HL-60 (cell line): ENCODE data around the gene POLR1H.

Experiments
- DNase-seq, 2 experiments: peaks; one replicate each; pipeline ENCODE4 v3.0.0-alpha.2; 2010 to 2020; ENCODE audit warnings: low read depth in 1 of 2, low spot score in 1 of 2
- H3K27ac ChIP-seq: fragments of 250-450 bp; sonication (Bioruptor Pico); replicated peaks from 2 replicates; pipeline ENCODE4 v1.5.1; 2020; ENCODE audit warnings: mild to moderate bottlenecking, moderate library complexity
- H3K27me3 ChIP-seq: fragments of 250-450 bp; sonication (Bioruptor Pico); 2 replicates; pipeline ENCODE4 v1.5.1; 2021; ENCODE audit warnings: mild to moderate bottlenecking, moderate library complexity; ENCODE audit not compliant: insufficient read depth, poor library complexity, severe bottlenecking
- H3K4me3 ChIP-seq: replicated peaks from 2 replicates; pipeline ENCODE4 v1.5.1; 2011; ENCODE audit warnings: mild to moderate bottlenecking, control low read depth, low read length; ENCODE audit not compliant: insufficient read depth
- CTCF ChIP-seq: IDR thresholded peaks from one replicate; pipeline ENCODE4 v1.5.1; 2011; ENCODE audit warnings: low read length, control low read depth, inconsistent platforms; ENCODE audit not compliant: insufficient read depth
- GABPA ChIP-seq: IDR thresholded peaks from 2 replicates; pipeline ENCODE4 v1.6.1; 2012; ENCODE audit warnings: low read depth
- POLR2AphosphoS5 ChIP-seq: IDR thresholded peaks from 2 replicates; pipeline ENCODE4 v1.6.1; 2012; ENCODE audit warnings: low read depth
- REST ChIP-seq: IDR thresholded peaks from 2 replicates; pipeline ENCODE4 v1.6.1; 2012; ENCODE audit warnings: low read depth; ENCODE audit not compliant: insufficient replicate concordance
- SPI1 ChIP-seq: IDR thresholded peaks from 2 replicates; pipeline ENCODE4 v1.6.1; 2012; ENCODE audit warnings: low read depth, mild to moderate bottlenecking, borderline replicate concordance

Gene POLR1H

GRCh38 chr6:30101444-30102413 is 40.7 kb downstream of the POLR1H start:
- TF ChIP-seq REST (no peak), SPI1 (no peak), GABPA (no peak), POLR2AphosphoS5 (no peak)
- H3K27me3 ChIP-seq, result peaks cover 56% of the 10 kb centered on the region
- peak; percentile 62 to 64 for DNase-seq
- H3K27ac ChIP-seq, result no peak overlapping the region
- H3K4me3 ChIP-seq, result peak overlapping the region; percentile 56

- H3K27ac ChIP-seq, result no peak overlapping the region
- H3K4me3 ChIP-seq, result peak overlapping the region; percentile 56
- H3K27me3 ChIP-seq, result peaks cover 49% of the 10 kb centered on the region
- TF ChIP-seq REST, result no peak
- TF ChIP-seq SPI1, result no peak
- TF ChIP-seq POLR2AphosphoS5, result no peak
- no peak for TF ChIP-seq GABPA
- no peak for TF ChIP-seq CTCF
- DNase-seq, result peak; percentile 43 to 72
Observed at GRCh38 chr6:30102414-30102969, 41.4 kb downstream of the POLR1H start.

- TF ChIP-seq SPI1 (peak; percentile 61; the same call in 1 of the 2 replicates), CTCF (peak; percentile 97), GABPA (no peak)
- Histone ChIP-seq H3K4me3 (peak overlapping the region; percentile 35), H3K27ac (no peak overlapping the region), H3K27me3 (peaks cover 43% of the 10 kb centered on the region)
- DNase-seq, result peak; percentile 38 to 85
Observed at GRCh38 chr6:30102970-30103871, 42.2 kb downstream of the POLR1H start.

- Histone ChIP-seq H3K4me3 (no peak overlapping the region), H3K27me3 (peaks cover 41% of the 10 kb centered on the region), H3K27ac (no peak overlapping the region)
- DNase-seq, result no peak
- no peak for TF ChIP-seq GABPA
- no peak for TF ChIP-seq SPI1
- no peak for TF ChIP-seq REST
Observed at GRCh38 chr6:30103872-30104179, 42.8 kb downstream of the POLR1H start.
